IgD-negative memory B cell (primary cell): Measurements from ENCODE around the gene MIPEP. TPM values are rescaled to one million over a fixed set of nuclear protein-coding genes. Genes with fewer than 3 reads are reported as not detected.

Experiments
- H3K27ac Mint-ChIP-seq, 3 donors: one replicate each; pipeline ENCODE4 v1.8.0; 2020 to 2022; ENCODE audit warnings: mild to moderate bottlenecking in 3 of 3, mixed read lengths in 3 of 3, moderate library complexity in 1 of 3
- H3K27me3 Mint-ChIP-seq: one replicate; pipeline ENCODE4 v1.8.0; 2021; ENCODE audit warnings: mixed read lengths
- H3K36me3 Mint-ChIP-seq: one replicate; pipeline ENCODE4 v1.8.0; 2020; ENCODE audit warnings: mild to moderate bottlenecking, mixed read lengths
- H3K4me1 Mint-ChIP-seq, 3 donors: one replicate each; pipeline ENCODE4 v1.8.0; 2020 to 2022; ENCODE audit warnings: mixed read lengths in 3 of 3, mild to moderate bottlenecking in 1 of 3
- H3K4me3 Mint-ChIP-seq, 4 donors: one replicate each; pipeline ENCODE4 v1.8.0; 2020 to 2022; ENCODE audit warnings: mild to moderate bottlenecking in 4 of 4, mixed read lengths in 4 of 4, moderate library complexity in 3 of 4
- H3K9me3 Mint-ChIP-seq, 3 donors: one replicate each; pipeline ENCODE4 v1.8.0; 2020 to 2021; ENCODE audit warnings: mixed read lengths in 3 of 3, mild to moderate bottlenecking in 1 of 3
- polyA plus RNA-seq: library from polyadenylated mRNA; unstranded; fragments of 300-500 nt; fragmentation: Illumina TruSeq; gene quantifications from one replicate; pipeline ENCODE4 v1.2.3, GENCODE V29; 2021

Gene MIPEP
- polyA plus RNA-seq, 1 donor from 2014 or later = 11.7 TPM

- peaks cover 17% of the 10 kb centered on the region for H3K36me3 Mint-ChIP-seq
- H3K27ac Mint-ChIP-seq = no peak overlapping the region
- H3K27me3 Mint-ChIP-seq = no peaks in the 10 kb centered on the region
- no peak overlapping the region for H3K4me3 Mint-ChIP-seq
- H3K4me1 Mint-ChIP-seq = no peaks in the 10 kb centered on the region
- H3K9me3 Mint-ChIP-seq = peaks cover 0 to 4% (median 0%) of the 10 kb centered on the region in 3 donors
Observed at GRCh38 chr13:23731709-23732108, 157.5 kb downstream of the MIPEP start.

DNA sequence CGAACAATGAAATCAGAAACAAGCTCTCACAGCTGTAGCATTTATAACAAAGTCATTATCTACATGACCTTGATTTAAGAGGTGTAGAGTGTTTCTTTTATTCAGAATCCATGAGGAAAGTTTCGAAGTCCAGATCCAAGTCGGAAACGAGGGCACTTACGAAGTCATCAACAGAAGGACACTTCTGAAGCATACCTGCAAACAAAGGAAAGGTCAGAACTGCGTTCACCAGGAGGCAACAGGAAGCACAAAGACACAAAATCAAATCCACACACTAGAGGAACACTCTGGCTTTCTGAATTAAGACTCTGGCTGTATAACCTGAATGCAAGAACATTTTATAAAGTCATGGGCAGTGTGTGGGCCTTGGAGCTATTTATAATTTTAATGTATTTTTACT lies 158.9 kb downstream of the MIPEP start:
- no peak overlapping the region for H3K27ac Mint-ChIP-seq
- H3K9me3 Mint-ChIP-seq = peaks cover 0 to 4% (median 0%) of the 10 kb centered on the region in 3 donors
- H3K4me3 Mint-ChIP-seq = no peak overlapping the region
- H3K36me3 Mint-ChIP-seq = peaks cover 15% of the 10 kb centered on the region
- H3K4me1 Mint-ChIP-seq = no peaks in the 10 kb centered on the region
- H3K27me3 Mint-ChIP-seq = no peaks in the 10 kb centered on the region

- Mint-ChIP-seq H3K27me3 (no peaks in the 10 kb centered on the region), H3K4me3 (no peak overlapping the region), H3K9me3 (peaks cover 0 to 4% (median 0%) of the 10 kb centered on the region in 3 donors), H3K4me1 (no peaks in the 10 kb centered on the region), H3K27ac (no peak overlapping the region), H3K36me3 (peaks cover 16% of the 10 kb centered on the region)
Observed at GRCh38 chr13:23729531-23729930, 159.7 kb downstream of the MIPEP start.

DNA sequence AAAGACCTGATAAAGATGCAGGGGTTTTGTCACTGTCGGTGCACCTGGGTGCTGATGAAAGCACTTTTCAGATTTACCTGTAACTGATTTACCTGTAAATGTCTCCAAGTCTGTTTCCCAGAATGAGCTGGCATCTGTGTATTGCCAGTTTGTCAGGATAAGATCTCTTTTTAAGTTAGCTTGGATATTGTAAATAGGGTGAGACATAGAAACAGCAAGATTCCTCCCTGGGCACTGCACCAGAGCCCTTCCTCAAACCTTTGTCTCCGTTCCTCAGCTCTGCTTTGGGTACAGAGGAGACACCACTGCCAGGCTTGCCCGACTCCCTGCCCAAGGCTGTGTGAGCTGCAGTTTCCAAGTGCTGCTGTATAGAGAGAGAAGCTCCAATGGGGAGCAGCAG lies 160.4 kb downstream of the MIPEP start:
- peaks cover 0 to 4% (median 0%) of the 10 kb centered on the region in 3 donors for H3K9me3 Mint-ChIP-seq
- no peak overlapping the region for H3K27ac Mint-ChIP-seq
- no peaks in the 10 kb centered on the region for H3K27me3 Mint-ChIP-seq
- H3K36me3 Mint-ChIP-seq = peaks cover 18% of the 10 kb centered on the region
- H3K4me1 Mint-ChIP-seq = no peaks in the 10 kb centered on the region
- no peak overlapping the region for H3K4me3 Mint-ChIP-seq

GRCh38 chr13:23725922-23726321 lies 163.3 kb downstream of the MIPEP start:
- Mint-ChIP-seq H3K4me1 (no peaks in the 10 kb centered on the region), H3K36me3 (peaks cover 7% of the 10 kb centered on the region), H3K9me3 (no peaks in the 10 kb centered on the region), H3K27ac (no peak overlapping the region), H3K27me3 (no peaks in the 10 kb centered on the region), H3K4me3 (no peak overlapping the region)

GRCh38 chr13:23724196-23724970 lies 164.8 kb downstream of the MIPEP start:
- Mint-ChIP-seq H3K9me3 (no peaks in the 10 kb centered on the region), H3K27ac (peak overlapping the region in 1 of 3 donors; percentile 54), H3K27me3 (no peaks in the 10 kb centered on the region), H3K4me1 (peaks cover 0 to 2% (median 0%) of the 10 kb centered on the region in 3 donors), H3K36me3 (peaks cover 7% of the 10 kb centered on the region), H3K4me3 (no peak overlapping the region)

DNA sequence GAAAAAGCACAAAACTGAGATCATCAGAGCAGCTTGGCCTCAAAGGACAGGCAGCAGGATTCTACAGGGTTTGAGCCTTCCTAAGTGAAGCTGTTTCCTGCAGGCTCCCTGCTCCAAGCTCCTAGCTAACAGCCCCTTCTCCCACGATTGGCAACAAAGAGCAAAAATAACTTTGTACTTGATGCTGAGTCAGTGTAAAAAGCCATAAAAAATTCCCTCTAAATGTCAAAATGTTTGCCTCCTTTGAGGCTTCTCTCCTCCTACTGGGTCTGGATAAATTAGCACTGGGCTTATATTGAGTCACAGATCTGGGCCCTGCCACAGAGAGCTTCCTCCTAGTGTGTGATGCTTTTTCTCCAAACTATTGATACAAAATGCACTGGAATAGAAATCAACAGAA lies 165.7 kb downstream of the MIPEP start:
- peaks cover 0 to 2% (median 0%) of the 10 kb centered on the region in 3 donors for H3K4me1 Mint-ChIP-seq
- H3K27ac Mint-ChIP-seq = no peak overlapping the region
- no peaks in the 10 kb centered on the region for H3K9me3 Mint-ChIP-seq
- no peaks in the 10 kb centered on the region for H3K27me3 Mint-ChIP-seq
- H3K4me3 Mint-ChIP-seq = no peak overlapping the region
- H3K36me3 Mint-ChIP-seq = peaks cover 4% of the 10 kb centered on the region

- Mint-ChIP-seq H3K27ac (peak overlapping the region in 1 of 3 donors; percentile 64), H3K27me3 (no peaks in the 10 kb centered on the region), H3K4me3 (no peak overlapping the region), H3K4me1 (peaks cover 0 to 2% (median 0%) of the 10 kb centered on the region in 3 donors), H3K36me3 (peaks cover 4% of the 10 kb centered on the region), H3K9me3 (no peaks in the 10 kb centered on the region)
Observed at GRCh38 chr13:23722726-23723453, 166.3 kb downstream of the MIPEP start.

DNA sequence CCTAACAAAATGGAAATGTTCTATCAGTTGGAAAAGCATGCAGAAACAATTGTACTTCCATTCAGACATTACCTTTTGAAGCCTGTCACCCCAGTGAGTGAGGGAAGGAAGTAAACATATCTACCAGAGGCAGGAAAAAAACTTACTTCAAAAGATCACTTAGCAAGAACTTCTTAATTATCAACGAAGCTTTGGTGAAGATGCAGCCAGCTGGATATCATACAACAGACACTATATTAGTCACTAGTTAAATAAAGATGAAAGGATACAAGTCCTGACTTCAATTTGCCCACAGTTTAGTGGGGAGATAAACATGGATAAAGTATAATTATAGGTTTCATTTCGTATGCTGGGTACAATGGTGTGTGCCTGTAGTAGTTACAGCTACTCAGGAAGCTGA lies 170.2 kb downstream of the MIPEP start:
- H3K27me3 Mint-ChIP-seq = peaks cover 2% of the 10 kb centered on the region
- H3K36me3 Mint-ChIP-seq = peaks cover 3% of the 10 kb centered on the region
- H3K27ac Mint-ChIP-seq = no peak overlapping the region
- no peaks in the 10 kb centered on the region for H3K9me3 Mint-ChIP-seq
- no peak overlapping the region for H3K4me3 Mint-ChIP-seq
- H3K4me1 Mint-ChIP-seq = peaks cover 0 to 2% (median 0%) of the 10 kb centered on the region in 3 donors

DNA sequence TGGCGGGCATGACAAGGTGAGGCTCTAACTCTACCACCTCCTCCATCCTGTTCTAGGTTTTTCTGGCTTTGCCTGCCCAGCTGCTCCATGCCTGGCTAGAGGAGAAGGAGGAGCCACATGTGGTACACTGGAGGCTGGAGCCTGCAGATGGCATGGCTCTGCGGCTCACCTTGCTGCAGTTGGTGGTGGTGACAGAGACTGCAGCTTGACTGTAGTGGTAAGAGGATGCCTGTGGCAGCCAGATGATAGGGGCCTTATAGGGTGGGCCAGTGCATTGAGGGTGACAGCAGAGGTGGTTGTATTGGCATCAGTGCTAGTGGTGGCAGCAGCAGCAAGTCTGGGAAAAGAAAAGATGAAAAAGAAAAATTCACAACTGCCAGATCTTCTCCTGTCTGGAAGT lies 172.8 kb downstream of the MIPEP start:
- H3K4me3 Mint-ChIP-seq = no peak overlapping the region
- peaks cover 1% of the 10 kb centered on the region for H3K36me3 Mint-ChIP-seq
- peaks cover 2% of the 10 kb centered on the region for H3K27me3 Mint-ChIP-seq
- peaks cover 0 to 5% (median 4%) of the 10 kb centered on the region in 3 donors for H3K9me3 Mint-ChIP-seq
- H3K4me1 Mint-ChIP-seq = peaks cover 0 to 2% (median 0%) of the 10 kb centered on the region in 3 donors
- H3K27ac Mint-ChIP-seq = peak overlapping the region in 1 of 3 donors; percentile 43

DNA sequence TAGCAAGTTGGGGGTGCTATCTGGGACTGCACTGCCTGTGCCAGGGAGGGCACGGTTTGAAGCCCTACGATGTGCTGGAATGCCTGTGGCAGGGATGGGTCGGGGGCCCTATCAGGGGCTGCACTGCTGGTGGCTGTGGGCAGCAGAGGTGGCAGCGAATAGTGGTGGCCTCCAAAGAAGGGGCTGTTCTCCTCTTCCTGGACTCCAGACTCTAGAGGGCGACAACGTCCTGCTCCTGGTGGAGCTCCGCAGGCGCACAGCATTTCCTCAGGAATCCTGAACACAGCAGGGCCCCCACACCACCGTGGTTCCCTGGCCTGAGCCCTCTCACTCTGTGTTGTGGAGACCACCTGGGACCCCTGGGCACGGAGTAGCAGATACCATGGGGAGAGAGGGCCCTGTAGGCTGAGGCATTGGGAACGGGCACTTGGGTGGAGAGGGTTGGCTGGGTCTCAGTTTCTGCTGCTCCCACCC lies 173.4 kb downstream of the MIPEP start:
- H3K4me3 Mint-ChIP-seq = no peak overlapping the region
- H3K27ac Mint-ChIP-seq = no peak overlapping the region
- H3K36me3 Mint-ChIP-seq = peaks cover 1% of the 10 kb centered on the region
- H3K9me3 Mint-ChIP-seq = peaks cover 0 to 5% (median 4%) of the 10 kb centered on the region in 3 donors
- peaks cover 2% of the 10 kb centered on the region for H3K27me3 Mint-ChIP-seq
- peaks cover 0 to 2% (median 0%) of the 10 kb centered on the region in 3 donors for H3K4me1 Mint-ChIP-seq

- H3K4me1 Mint-ChIP-seq = peaks cover 0 to under 1% (median 0%) of the 10 kb centered on the region in 3 donors
- H3K27ac Mint-ChIP-seq = peak overlapping the region in 1 of 3 donors; percentile 71
- peaks cover 0 to 5% (median 4%) of the 10 kb centered on the region in 3 donors for H3K9me3 Mint-ChIP-seq
- H3K4me3 Mint-ChIP-seq = no peak overlapping the region
- H3K27me3 Mint-ChIP-seq = peaks cover 2% of the 10 kb centered on the region
- peaks cover 1% of the 10 kb centered on the region for H3K36me3 Mint-ChIP-seq
Observed at GRCh38 chr13:23715092-23715761, 174.0 kb downstream of the MIPEP start.

GRCh38 chr13:23714672-23715071 lies 174.5 kb downstream of the MIPEP start:
- H3K27ac Mint-ChIP-seq = peak overlapping the region in 1 of 3 donors; percentile 71
- H3K27me3 Mint-ChIP-seq = peaks cover 2% of the 10 kb centered on the region
- H3K36me3 Mint-ChIP-seq = peaks cover 1% of the 10 kb centered on the region
- no peak overlapping the region for H3K4me3 Mint-ChIP-seq
- no peaks in the 10 kb centered on the region for H3K4me1 Mint-ChIP-seq
- H3K9me3 Mint-ChIP-seq = peaks cover 0 to 5% (median 4%) of the 10 kb centered on the region in 3 donors

GRCh38 chr13:23711355-23711754 lies 177.8 kb downstream of the MIPEP start:
- peaks cover 1% of the 10 kb centered on the region for H3K36me3 Mint-ChIP-seq
- peaks cover 4% of the 10 kb centered on the region for H3K27me3 Mint-ChIP-seq
- no peak overlapping the region for H3K27ac Mint-ChIP-seq
- no peak overlapping the region for H3K4me3 Mint-ChIP-seq
- H3K4me1 Mint-ChIP-seq = peaks cover 0 to 2% (median 0%) of the 10 kb centered on the region in 3 donors
- H3K9me3 Mint-ChIP-seq = peaks cover 0 to 5% (median 4%) of the 10 kb centered on the region in 3 donors

DNA sequence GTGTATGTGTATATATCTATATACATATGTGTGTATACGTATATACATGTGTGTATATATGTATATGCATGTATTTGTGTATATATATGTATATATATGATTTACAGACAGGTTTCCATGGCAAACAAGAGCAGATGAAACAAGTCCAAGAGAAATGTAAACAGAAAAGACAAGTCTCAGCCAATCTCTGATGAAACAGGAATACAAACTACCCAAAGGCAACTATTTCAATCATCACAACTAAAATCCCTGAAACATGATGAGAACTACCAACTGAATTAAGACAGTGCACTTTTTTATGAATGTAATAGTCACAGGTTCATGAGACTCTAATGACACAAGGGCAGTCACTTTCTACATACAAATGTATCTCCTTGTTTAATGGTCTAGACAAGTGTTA lies 178.8 kb downstream of the MIPEP start:
- Mint-ChIP-seq H3K4me1 (peaks cover 0 to 2% (median 0%) of the 10 kb centered on the region in 3 donors), H3K4me3 (no peak overlapping the region), H3K27ac (no peak overlapping the region), H3K9me3 (peaks cover 0 to 5% (median 4%) of the 10 kb centered on the region in 3 donors), H3K27me3 (peaks cover 4% of the 10 kb centered on the region), H3K36me3 (peaks cover 1% of the 10 kb centered on the region)
